Stomach (tissue), 4 donors: ENCODE measurements around the gene ZIC1.

Experiments used
- EP300 ChIP-seq: sonication (generic); formaldehyde crosslinking; IDR thresholded peaks from one replicate; pipeline ENCODE4 v1.6.1; 2017; ENCODE audit warnings: antibody characterized with exemption
- POLR2A ChIP-seq, 4 donors: fragments of 450-650 bp; IDR thresholded peaks; one replicate each; pipeline ENCODE4 v1.6.1; 2016; ENCODE audit warnings: antibody characterized with exemption in 4 of 4, control low read depth in 2 of 4, mild to moderate bottlenecking in 1 of 4, moderate library complexity in 1 of 4
- POLR2AphosphoS5 ChIP-seq, 3 donors: sonication (generic); formaldehyde crosslinking; IDR thresholded peaks; one replicate each; pipeline ENCODE4 v1.6.1; 2016; ENCODE audit warnings: antibody characterized with exemption in 3 of 3
- TF ChIP-seq, protein P1 (sequence below), 7 experiments: fragments of 450-650 bp in 4 of 7; fragments of 200-600 bp in 3 of 7; sonication (generic) in 3 of 7; IDR thresholded peaks; one replicate each; pipeline ENCODE4 v1.5.1; 2016 to 2019; ENCODE audit warnings: antibody characterized with exemption in 7 of 7, control low read depth in 2 of 7, mild to moderate bottlenecking in 1 of 7

GRCh38 chr3:147369231-147369630, 39.9 kb upstream of the ZIC1 start:
- TF ChIP-seq POLR2AphosphoS5 (IDR thresholded peaks at IDR 0.05) (no peak), POLR2A (IDR thresholded peaks at IDR 0.05) (no peak), EP300 (no peak)
- TF ChIP-seq, protein P1, sequence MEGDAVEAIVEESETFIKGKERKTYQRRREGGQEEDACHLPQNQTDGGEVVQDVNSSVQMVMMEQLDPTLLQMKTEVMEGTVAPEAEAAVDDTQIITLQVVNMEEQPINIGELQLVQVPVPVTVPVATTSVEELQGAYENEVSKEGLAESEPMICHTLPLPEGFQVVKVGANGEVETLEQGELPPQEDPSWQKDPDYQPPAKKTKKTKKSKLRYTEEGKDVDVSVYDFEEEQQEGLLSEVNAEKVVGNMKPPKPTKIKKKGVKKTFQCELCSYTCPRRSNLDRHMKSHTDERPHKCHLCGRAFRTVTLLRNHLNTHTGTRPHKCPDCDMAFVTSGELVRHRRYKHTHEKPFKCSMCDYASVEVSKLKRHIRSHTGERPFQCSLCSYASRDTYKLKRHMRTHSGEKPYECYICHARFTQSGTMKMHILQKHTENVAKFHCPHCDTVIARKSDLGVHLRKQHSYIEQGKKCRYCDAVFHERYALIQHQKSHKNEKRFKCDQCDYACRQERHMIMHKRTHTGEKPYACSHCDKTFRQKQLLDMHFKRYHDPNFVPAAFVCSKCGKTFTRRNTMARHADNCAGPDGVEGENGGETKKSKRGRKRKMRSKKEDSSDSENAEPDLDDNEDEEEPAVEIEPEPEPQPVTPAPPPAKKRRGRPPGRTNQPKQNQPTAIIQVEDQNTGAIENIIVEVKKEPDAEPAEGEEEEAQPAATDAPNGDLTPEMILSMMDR (IDR thresholded peaks at IDR 0.05): no peak
